Measurements from ENCODE around the gene CIDEC. TPM values are rescaled to one million over a fixed set of nuclear protein-coding genes. Genes with fewer than 3 reads are reported as not detected.
"Not testable (repeated sequence)": the region's sequence is repeated elsewhere in the genome, so short reads cannot be mapped to it uniquely, and the experiment has no call there.

CIDEC gene
- total and polyA plus RNA-seq, 3 donors from 2014 or later, result 1.1 to 2.9 (median 1.6) TPM

GRCh38 chr3:9881441-9881840 lies 1.4 kb upstream of the CIDEC start:
- Histone ChIP-seq H3K27ac (no peak overlapping the region), H3K4me1 (no peaks in the 10 kb centered on the region), H3K4me3 (no peak overlapping the region), H3K9me3 (no peaks in the 10 kb centered on the region), H3K36me3 (ENCODE audit: low read depth, missing control alignments) (no peaks in the 10 kb centered on the region), H3K27me3 (no peaks in the 10 kb centered on the region)
- no peak for DNase-seq
- intact Hi-C loops (cut with DNase I; ENCODE audit: low total_unique reads), result no loop called here
- WGBS, 2 donors, result 92 to 95% methylated on average over 1 of the region's 1 CpG
- TF ChIP-seq, protein P1, sequence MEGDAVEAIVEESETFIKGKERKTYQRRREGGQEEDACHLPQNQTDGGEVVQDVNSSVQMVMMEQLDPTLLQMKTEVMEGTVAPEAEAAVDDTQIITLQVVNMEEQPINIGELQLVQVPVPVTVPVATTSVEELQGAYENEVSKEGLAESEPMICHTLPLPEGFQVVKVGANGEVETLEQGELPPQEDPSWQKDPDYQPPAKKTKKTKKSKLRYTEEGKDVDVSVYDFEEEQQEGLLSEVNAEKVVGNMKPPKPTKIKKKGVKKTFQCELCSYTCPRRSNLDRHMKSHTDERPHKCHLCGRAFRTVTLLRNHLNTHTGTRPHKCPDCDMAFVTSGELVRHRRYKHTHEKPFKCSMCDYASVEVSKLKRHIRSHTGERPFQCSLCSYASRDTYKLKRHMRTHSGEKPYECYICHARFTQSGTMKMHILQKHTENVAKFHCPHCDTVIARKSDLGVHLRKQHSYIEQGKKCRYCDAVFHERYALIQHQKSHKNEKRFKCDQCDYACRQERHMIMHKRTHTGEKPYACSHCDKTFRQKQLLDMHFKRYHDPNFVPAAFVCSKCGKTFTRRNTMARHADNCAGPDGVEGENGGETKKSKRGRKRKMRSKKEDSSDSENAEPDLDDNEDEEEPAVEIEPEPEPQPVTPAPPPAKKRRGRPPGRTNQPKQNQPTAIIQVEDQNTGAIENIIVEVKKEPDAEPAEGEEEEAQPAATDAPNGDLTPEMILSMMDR (IDR thresholded peaks at IDR 0.05), result no peak
- no peak for TF ChIP-seq POLR2A (IDR thresholded peaks at IDR 0.05)

GRCh38 chr3:9878700-9879099 lies 1.4 kb downstream of the CIDEC start:
- TF ChIP-seq, protein P1 (IDR thresholded peaks at IDR 0.05), result no peak
- no peak for TF ChIP-seq POLR2A (IDR thresholded peaks at IDR 0.05)
- no peak for DNase-seq
- Histone ChIP-seq H3K4me3 (no peak overlapping the region), H3K27me3 (no peaks in the 10 kb centered on the region), H3K4me1 (no peaks in the 10 kb centered on the region), H3K36me3 (ENCODE audit: low read depth, missing control alignments) (no peaks in the 10 kb centered on the region), H3K9me3 (no peaks in the 10 kb centered on the region), H3K27ac (no peak overlapping the region)
- 63 to 68% methylated on average over 5 of the region's 5 CpGs for WGBS, 2 donors
- intact Hi-C loops (cut with DNase I; ENCODE audit: low total_unique reads), result no loop called here

DNA sequence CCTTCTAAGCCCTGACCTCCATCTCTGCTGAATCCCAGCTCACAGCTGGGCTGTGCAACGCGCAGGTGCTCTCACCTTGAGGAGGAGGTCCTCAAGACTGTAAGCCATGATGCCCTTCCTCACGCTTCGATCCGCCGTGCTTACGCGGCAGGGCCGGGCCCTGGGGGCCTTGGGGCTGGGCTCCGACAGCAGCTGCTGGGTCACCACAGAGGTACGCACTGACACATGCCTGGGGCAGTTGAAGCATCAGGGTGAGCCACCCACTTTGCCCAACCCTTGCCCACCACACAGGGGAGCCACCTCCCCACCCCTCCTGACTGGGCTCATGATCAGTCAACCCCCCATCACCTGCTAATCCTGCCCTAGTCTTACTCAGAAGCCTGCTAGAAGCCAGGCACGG lies 3.1 kb downstream of the CIDEC start:
- Histone ChIP-seq H3K36me3 (ENCODE audit: low read depth, missing control alignments) (no peaks in the 10 kb centered on the region), H3K27me3 (no peaks in the 10 kb centered on the region), H3K4me1 (no peaks in the 10 kb centered on the region), H3K27ac (no peak overlapping the region), H3K4me3 (no peak overlapping the region), H3K9me3 (no peaks in the 10 kb centered on the region)
- DNase-seq, result no peak
- TF ChIP-seq POLR2A (IDR thresholded peaks at IDR 0.05), result no peak
- TF ChIP-seq, protein P1 (IDR thresholded peaks at IDR 0.05), result no peak
- intact Hi-C loops (cut with DNase I; ENCODE audit: low total_unique reads), result no loop called here
- 95 to 96% methylated on average over 8 to 12 of the region's 12 CpGs for WGBS, 2 donors

GRCh38 chr3:9876255-9876654 lies 3.8 kb downstream of the CIDEC start:
- intact Hi-C loops (cut with DNase I; ENCODE audit: low total_unique reads); H3K36me3 ChIP-seq (ENCODE audit: low read depth, missing control alignments); H3K27me3 ChIP-seq; DNase-seq; H3K4me1 ChIP-seq; H3K4me3 ChIP-seq; H3K27ac ChIP-seq; H3K9me3 ChIP-seq: not testable (repeated sequence)
- 79 to 96% methylated on average over 2 to 4 of the region's 4 CpGs for WGBS, 2 donors

DNA sequence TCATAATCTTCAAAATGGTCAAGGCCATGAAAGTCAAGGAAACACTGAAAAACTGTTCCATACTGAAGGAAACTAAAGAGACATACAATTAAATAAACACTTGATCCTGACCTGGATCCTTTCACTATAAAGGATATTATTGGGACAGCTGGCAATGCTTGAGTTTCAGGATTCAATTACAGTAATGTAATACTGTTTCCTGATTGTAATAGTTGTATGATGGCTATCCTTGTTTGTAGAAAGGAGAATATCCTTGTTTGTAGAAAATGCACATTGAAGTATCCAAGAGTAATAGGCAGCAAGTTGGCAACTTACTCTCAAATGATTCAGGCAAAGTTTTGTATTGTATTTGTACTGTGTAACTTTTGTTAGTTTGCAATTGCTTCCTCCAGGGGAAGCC lies 4.6 kb downstream of the CIDEC start:
- H3K4me3 ChIP-seq, result no peak overlapping the region
- no peaks in the 10 kb centered on the region for H3K36me3 ChIP-seq (ENCODE audit: low read depth, missing control alignments)
- no peak overlapping the region for H3K27ac ChIP-seq
- DNase-seq, result no peak
- no peaks in the 10 kb centered on the region for H3K9me3 ChIP-seq
- H3K4me1 ChIP-seq, result no peaks in the 10 kb centered on the region
- intact Hi-C loops (cut with DNase I; ENCODE audit: low total_unique reads), result no loop called here
- no peak for TF ChIP-seq POLR2A (IDR thresholded peaks at IDR 0.05)
- TF ChIP-seq, protein P1 (IDR thresholded peaks at IDR 0.05), result no peak
- H3K27me3 ChIP-seq, result no peaks in the 10 kb centered on the region

- 90 to 91% methylated on average over 5 of the region's 5 CpGs for WGBS, 2 donors
- DNase-seq; H3K27me3 ChIP-seq; intact Hi-C loops (cut with DNase I; ENCODE audit: low total_unique reads); H3K27ac ChIP-seq; H3K4me3 ChIP-seq; H3K4me1 ChIP-seq; H3K36me3 ChIP-seq (ENCODE audit: low read depth, missing control alignments); H3K9me3 ChIP-seq: not testable (repeated sequence)
Measured at GRCh38 chr3:9872067-9872466, 8.0 kb downstream of the CIDEC start.

Data from testis (tissue), 3 donors.